Kidney tubule cell (primary cell): ENCODE measurements around the gene PRCP.
"Not testable (repeated sequence)": the region's sequence is repeated elsewhere in the genome, so short reads cannot be mapped to it uniquely, and the experiment has no call there.

Source experiments
- DNase-seq: peaks from one replicate; pipeline ENCODE4 v3.0.0-alpha.2; 2018; ENCODE audit warnings: low spot score

Gene PRCP

DNA sequence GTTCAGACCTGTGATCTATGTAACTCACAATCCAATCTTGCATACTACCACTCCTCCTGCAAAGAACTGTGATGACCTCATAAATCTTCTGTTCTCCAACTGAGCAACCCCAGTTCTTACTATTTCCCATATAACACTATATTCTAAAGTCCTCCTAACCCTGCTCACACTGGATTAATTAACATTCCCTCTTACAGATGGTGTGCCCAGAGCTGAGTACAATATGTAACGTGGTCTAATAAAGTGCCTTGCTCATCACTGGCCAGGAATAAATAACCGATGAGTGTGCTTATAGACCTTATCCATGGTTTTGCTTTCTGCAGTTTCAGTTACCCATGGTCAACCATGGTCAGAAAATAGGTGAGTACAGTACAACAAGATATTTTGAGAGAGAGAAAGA is 28.6 kb downstream of the PRCP start:
- no peak for DNase-seq

DNA sequence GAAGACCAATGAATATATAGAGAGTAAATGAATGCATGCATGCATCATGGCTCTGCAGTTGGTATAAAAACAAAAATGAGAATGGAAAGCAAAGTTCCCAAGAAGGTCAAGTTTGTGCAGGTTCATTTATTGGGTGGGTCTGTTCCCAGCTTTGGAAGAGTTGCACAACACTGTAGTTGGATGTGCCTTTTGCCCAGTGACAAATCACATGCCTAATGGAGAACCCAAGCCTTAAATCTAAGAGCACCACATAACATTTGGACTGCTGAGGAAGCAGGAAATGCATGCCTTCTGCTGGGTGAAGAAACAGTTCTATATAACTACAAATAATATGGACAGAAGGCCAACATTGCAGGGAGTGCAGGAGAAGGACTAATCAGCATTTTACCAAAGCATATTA is 30.6 kb downstream of the PRCP start:
- no peak for DNase-seq

DNA sequence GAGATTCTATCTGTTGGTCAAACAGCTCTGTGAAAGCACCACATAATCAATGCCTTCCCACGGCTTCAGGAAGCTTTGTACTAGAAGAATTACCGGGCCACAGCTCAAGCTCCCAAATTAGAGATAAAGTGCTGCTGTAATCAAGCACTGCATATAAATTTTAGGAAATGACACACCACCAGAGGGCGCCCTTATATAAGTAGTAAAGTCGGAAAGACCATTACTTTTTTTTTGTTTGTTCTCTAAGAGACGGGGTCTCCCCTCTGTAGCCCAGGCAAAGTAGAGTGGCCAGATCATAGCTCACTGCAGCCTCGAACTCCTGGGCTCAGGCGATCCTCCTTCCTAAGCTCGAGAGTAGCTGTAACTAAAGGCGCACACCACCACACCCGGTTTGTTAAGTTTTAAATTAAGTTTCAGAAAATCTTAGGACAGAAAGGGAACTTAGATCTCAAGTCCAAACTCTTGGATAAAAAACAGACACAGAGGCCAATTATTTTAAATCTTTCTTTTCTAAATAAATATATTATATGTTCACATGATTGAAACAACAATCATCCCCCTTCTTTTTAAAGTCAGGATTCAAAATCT is 32.6 kb downstream of the PRCP start:
- DNase-seq = peak; percentile 74

DNA sequence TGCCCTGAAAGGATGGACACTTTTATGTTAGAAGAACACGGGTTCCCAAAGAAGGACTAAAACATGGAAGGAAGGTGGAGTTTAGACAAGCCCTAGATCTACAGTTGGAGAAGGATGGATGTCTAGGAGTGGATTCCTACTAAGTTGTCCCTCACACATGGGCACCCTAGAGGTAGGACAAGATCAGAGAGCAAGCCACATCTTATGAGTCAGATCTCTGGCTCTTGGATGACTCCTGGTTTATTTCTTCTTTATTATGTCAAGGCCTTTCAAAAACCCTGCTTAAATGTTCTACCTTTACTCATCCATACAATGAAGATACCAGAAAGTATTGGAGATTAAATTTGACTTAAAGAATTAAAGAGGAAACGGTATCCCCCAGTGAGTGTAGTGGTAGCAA is 34.4 kb downstream of the PRCP start:
- DNase-seq = peak; percentile 43

DNA sequence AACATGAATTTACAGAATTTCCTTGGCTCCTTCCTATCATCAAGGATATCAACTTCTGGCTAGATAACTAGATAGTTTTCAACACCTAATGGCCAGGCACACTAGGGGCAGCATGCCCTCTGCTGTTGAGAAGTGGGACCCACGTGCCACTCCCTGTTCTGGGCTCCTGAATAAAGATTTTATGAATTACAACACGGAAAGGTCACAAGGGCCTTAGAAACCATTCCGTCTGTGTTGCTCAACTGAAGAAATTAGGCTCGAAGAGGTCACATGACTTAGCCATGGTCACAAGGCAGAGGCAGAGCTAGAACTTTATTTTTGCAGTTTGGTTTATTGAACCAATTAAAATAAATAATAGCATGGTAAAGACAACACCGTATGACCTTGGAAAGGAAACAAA is 36.0 kb downstream of the PRCP start:
- peak; percentile 61 for DNase-seq

DNA sequence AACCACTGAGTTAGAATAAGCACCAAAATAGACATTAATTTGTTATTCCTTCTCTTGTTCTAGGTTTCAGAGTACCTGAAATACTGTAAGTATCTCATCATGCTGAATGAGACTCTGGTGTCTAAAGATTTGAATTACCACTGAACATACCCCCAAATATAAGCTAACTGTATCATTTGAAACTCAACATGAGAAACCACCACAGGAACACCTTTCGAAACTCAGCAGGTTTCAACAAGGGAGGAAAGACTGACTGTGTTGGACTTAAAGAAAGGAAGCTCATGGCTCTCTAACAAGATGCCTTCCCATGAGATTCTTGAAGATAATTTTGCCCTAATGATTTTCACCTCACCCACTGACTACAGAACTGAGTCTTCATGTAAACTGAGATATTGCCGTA is 37.0 kb downstream of the PRCP start:
- DNase-seq = no peak

DNA sequence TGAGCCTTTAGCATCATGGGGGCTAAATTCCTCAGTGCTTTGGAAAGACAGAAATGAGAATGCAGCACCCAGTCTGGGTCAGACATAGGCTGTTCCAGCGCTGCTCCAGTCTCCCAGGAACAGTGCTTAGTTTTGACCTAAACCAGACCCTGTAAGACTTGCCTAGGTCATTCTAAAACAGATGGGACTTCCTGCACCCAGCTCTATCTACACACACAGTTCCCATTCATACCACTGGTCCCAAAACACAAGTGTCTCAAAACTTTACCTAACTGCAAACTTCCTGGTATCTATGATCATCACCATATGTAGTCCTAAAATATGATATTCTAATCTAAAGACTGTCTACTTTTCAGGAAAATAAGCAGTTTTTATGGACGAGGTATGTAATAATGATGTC is 37.9 kb downstream of the PRCP start:
- no peak for DNase-seq

DNA sequence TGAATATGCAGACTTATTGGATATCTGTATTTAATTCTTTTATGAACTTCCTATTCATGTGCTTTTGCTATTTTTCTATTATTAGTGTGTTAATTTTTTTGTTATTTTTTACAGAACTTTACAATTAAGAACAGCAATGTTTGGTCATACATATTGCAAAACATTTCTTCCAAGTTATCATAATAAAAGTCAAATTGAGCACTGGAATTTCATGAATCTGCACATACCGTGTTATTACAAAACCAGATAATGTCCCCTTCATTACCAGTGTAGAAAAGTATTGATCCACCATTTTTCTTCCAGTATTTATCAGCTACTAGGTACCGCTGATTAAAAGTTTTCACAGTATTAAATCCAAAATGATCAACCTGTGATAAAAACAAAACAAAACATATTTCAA is 40.5 kb downstream of the PRCP start:
- no peak for DNase-seq

DNA sequence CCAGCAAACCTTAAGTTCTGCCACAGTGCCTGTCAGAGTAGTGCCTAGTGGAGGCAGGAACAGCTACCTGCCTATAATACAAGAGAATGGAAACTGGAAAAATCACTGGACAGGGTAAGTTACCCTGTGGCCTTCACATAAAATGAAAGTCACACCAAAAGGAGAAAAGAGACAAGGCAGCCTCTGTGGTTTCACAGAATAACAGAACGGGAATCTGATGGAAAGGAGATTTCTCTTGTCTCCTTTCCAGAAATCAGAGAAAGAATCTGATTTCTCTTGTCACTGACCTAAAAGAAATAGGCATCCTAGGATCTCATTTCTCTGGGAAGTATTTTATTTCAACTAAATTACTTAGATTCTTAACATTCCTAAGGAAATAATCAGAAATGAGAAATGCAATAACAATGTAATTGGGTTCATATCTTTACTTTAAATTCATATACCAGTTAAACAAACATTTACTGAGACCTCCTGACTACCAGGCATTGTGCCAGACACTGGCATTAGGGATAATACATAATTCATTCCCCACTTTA is 41.6 kb downstream of the PRCP start:
- DNase-seq = peak; percentile 73

DNA sequence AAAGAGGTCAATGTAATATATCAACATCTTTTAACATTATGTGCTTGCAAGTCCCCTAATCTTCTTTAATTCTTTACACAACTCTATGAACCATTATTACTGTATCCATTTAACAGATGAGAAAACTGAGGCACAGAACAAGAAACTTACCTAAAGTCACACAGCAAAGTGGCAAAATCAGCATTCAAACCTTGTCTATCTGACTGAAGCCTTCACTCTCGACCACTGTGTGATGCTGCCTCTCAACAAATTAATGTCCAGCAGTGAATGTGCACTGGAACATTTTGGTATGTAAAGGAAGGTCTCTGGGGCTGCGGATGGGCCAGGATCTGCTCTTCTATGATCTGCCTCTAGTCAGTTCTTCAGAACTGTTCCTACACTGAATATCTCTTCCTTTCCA is 42.1 kb downstream of the PRCP start:
- no peak for DNase-seq

DNA sequence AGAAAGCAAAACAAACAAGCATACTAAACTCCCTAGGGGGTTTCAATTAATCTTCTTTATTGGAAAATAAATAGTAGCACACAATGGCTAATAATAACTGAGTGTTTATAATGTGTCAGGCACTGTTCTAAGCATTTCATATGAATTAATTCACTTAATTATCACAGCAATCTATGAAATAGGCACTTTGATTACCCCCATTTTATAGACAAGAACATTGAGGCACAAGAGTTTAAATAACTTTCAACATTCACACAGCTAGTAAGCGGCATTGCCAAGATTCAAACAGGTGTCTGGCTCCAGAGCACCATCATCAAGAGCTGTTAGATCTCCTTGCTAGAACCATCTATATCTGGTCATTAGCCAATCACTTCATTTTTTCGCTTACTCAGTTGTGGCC is 43.1 kb downstream of the PRCP start:
- no peak for DNase-seq

DNA sequence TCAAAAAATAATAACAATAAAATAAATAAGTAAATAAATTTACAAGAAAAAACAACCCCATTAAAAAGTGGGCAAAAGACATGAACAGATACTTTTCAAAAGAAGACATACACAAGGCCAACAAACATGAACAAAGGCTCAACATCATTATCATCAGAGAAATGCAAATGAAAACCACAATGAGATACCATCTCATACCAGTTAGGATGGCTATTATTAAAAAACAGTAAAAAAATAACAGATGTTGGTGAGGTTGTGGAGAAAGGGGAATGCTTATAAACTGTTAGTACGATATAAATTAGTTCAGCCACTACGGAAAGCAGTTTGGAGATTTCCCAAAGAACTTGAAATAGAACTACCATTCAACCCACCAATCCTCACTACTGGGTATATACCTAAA is 44.6 kb downstream of the PRCP start:
- DNase-seq = no peak

DNA sequence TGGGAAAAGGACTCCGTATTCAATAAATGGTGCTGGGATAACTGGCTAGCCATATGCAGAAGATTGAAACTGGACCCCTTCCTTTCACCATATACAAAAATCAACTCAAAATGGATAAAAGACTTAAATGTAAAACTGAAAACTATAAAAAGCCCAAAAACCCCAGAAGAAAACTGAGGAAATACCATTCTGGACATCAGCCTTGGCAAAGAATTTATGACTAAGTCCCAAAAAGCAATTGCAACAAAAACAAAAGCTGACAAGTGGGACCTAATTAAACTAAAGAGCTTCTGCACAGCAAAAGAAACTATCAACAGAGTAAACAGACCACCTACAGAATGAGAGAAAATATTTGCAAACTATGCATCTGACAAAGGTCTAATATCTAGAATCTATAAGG is 45.3 kb downstream of the PRCP start:
- DNase-seq = not testable (repeated sequence)

DNA sequence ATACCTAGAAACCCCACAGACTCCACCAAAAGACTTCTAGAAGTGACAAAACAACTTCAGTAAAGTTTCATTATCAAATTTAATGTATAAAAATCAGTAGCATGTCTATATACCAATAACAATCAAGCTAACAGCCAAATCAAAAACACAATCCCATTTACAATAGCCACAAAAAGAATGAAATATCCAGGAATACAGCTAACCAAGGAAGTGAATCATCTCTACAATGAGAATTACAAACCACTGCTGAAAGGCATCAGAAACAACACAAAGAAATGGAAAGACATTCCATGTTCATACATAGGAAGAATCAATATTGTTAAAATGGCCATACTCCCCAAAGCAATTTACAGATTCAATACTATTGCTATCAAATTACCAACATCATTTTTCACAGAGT is 46.0 kb downstream of the PRCP start:
- no peak for DNase-seq

DNA sequence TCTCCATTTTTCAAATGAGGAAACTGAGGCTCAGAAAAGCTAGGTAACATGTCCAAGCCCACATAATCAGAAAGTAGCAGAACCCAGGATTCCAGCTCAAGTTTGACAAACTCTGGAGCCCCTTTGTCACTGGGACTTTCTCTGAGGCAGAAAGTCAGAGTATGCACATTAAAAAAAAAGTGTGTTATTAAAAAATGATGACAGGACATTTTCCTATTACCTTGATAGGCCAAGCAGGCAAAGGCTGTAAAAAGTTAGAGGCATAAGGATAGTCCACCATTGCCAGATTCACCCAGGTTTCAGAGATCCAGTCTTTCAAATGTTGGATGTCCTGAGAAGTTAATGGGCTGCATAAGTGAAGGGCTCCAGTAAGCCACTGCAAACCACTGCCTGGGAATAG is 51.4 kb downstream of the PRCP start:
- no peak for DNase-seq

DNA sequence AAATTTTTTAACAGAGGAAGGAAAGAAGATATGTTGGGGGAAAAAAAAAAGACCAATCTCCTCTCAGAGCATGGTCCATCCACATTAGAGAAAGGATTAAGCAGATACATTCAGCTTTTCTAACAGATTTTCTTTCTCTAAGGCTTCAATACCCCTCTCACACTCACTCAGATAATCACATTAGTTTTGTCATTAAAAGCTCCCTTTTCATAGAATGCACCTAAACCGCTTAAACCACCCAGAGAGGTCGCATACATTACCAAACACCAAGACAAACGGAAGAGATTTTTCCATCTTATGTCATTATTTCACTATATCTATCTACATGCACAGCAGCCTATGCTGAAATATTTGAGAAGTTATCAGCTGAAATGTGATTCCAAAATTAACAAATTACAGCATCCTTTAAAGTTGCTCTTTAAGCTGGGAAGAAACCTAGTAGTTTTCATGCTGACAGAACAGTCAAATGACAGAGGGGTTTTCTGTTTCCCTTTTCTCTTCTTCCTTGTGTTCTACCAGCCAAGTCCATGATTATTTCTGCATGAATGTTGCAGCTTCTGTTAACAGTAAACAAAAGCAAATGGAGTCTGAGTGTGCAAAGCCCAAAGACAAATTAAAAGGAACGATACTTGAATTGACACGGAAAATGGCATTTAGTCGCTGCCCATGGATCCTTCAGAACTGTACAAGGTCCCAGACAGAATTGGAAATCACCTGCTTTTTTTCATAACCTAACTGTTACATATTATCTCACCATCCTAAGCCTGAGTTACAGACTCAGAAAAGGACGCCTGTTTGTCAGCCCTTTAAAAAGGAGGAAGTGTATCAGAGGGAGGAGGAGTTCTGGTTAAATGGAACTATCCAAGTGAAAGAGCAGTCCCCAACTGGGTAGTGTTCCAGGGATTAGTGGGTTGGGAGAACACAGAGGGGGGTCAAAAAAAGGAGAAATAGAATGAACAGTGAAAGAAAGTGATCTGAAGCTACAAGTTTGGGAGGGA is 54.6 kb downstream of the PRCP start:
- no peak for DNase-seq

DNA sequence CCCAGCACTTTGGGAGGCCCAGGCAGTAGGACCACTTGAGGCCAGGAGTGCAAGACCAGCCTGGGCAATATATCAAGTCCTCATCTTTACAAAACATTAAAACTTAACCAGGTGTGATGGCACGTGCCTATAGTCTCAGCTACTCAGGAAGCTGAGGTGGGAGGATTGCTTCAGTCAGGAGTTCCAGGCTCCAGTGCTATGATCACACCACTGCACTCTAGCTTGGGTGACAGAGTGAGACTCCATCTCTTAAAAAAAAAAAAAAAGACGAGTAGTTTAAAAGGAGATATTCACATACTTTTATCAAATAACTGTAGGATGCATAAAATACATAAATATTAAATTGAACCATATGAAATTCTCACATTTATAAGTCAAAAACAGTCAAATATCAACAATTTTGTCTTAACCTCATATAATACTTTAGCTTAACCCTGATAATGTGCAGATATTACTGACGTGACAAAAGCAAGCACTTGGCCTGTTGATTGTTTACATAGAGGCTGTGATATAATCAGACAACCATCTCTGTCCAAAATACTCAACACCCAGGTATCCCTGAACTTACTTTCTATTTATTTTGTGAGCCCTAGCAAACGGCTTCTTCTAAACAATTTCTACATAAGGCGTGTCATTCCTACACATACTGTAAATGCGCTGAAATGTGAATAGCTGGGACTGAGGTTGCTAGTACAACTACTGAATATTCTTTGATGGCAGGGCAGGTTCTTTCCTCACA is 57.0 kb downstream of the PRCP start:
- no peak for DNase-seq

DNA sequence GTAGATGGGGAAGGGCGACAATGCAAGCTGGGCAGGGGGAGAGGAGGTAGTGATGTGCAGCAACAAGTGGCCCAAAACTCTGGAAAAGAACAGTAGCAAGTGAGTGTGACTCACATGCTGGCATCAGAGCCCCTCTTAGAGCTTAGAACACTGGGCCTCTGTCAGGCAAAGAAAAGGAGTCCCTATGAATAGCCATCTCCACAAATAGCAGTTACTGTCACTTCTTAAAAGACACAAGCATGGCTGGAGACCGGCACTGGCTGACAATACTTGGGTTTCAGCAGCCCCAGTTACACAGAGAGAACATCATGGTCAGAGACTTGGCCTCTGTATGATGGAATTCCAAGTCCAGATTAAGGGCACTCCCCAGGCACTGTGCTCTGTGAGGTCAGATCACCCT is 58.2 kb downstream of the PRCP start:
- DNase-seq = no peak

DNA sequence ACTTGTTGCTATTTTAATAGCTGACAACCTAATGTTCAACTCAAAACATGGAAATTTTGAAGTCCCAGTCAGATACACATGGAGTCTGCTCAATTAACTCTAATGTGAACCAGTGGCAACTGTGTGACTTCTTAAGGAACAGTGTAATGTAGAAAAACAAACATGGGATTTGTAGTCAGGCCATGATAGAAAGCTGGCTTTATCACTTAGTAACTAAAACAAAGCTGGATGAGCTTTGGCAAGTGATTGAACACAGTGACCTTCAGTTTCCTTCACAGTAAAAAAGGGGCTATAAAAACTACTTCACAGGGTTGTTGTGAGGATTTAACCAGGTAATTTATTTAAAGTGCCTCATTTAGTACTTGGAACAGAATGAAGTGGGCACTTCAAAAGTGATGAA is 62.6 kb downstream of the PRCP start:
- no peak for DNase-seq

DNA sequence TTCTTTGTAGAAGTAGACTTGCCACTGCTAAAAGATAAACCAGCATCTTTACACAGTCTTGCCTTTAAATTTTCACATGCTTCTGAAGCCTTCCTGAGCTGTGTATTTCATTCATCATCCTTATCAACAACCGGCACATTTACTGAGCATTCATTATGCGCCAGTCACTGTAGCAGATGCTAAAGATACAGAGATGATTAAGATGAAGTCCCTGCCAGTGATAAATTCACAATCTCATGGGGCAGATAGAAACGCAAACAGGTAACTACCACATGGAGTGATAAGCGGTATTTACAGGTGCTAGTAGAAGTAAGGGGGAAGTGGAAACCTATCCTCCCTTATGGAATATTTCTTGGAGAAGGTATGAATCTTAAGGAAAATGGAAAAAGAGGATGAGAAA is 67.2 kb downstream of the PRCP start:
- DNase-seq = no peak

DNA sequence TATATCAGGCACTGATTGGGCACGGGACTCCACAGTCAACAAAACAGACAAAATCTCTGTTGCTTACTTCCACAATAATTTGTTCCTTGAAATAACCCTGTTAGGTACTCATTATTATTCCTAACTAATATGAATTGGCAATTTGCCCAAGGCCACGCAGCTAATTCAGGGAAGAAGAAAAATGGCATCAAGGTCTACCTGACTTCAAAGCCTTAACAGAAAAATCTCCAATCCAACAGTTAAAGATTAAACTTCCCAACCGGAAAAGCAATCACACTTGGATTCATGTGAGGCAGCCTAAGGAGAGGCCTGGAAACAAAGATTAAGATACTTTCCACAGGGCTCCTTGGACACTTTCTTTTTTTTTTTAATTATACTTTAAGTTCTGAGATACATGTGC is 68.9 kb downstream of the PRCP start:
- DNase-seq = peak; percentile 20

DNA sequence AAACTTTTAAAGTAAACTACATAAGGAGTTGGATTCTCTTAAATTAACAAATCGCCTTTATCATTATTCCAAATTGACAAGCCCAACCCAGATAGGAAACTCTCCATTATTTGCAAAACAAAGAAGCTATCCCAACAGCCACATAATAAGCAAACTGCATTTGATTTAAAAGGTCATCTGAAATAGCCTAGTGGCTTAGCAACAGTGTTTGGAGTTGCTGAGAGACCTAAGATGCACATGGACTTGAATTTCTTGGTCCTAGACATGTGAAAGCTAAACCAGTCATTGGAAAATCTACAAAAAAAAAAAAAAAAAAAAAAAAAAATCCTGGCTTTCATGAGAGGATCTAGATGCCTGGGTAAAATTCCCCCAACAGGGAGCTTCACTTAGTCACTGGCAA is 69.5 kb downstream of the PRCP start:
- DNase-seq = no peak

DNA sequence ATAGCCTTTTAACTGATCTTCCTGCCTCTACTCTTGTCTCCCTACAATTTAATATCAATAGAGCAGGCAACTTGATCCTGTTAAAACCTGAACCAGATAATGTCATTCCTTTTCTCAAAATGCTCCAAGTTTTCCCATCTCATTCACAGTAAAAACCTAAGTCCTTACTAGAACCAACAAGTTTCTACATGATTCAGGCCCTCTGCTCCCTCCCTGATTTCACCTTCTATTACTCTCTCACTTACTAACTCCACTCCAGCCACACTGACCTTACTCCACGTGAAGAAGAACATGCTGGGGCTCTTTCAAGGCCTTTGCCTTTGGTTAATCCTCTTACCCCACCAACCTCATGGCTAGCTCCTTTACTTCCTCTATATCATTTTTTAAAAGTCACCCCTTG is 71.1 kb downstream of the PRCP start:
- no peak for DNase-seq
